Ishikawa (cell line): ENCODE data around the gene ASPG.

Experiments
- CREB1 ChIP-seq: IDR thresholded peaks from 2 replicates; pipeline ENCODE4 v1.6.1; 2012; ENCODE audit warnings: low read depth
- RAD21 ChIP-seq: IDR thresholded peaks from 2 replicates; pipeline ENCODE4 v1.6.1; 2012; ENCODE audit warnings: low read depth

GRCh38 chr14:104135121-104135903, 49.8 kb downstream of the ASPG start:
- TF ChIP-seq CREB1 (no peak), RAD21 (no peak)
